Measurements from ENCODE around the gene HOXA5.

The HOXA5 gene

GRCh38 chr7:27180431-27181420 lies 37.2 kb upstream of the HOXA5 start:
- DNase-seq (ENCODE audit: low read depth in 2 of 2), result no peak
- TF ChIP-seq CTCF (IDR thresholded peaks at IDR 0.05; ENCODE audit: low read depth, low read length), result no peak
- no peak overlapping the region for H3K4me3 ChIP-seq (replicated peaks in 1 of 2; ENCODE audit: low read depth in 2 of 2, low read length in 2 of 2)

DNA sequence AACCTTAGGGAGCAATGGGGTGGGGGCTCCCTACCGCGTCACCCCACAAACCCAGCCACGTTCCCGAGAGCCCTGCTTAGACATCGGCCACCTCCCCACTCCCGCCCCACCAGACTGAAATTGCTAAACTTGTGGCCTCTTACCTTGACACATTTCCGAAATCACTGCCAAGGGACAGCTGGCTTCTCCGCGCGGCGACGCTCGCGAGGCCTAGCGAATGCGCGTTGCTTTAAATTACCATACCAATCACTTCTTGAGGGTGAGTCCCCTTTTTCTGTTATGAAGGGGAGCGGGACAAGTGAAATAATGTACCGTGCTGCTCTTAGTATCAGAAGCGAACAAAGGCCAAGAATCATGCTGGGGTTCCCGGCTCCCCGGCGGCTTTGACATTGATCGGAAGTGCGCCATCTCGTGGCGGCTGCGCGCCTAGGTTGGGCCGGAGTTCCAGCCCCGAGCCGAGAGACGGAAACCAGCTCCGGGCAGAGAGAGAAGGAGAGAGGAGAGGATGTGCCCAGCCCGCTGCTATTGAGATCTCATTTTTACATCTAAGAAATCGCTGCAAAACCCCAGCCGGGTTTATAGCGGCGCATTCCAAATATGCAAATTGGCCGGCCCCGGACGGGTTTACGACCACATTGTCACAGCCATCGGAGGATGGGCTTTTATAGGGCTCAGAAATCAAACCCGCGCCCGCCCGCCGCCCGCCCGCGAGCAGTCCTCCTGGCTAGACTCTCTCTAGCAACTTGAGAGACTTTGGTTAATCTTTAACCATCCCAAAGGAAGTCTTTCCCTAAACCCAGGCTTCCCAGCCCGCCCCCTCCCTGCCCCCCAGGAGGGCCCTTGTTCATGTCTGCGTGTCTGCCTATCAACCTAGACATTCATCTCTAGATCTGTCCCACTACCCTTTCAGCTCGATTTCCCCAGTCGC lies 36.3 kb upstream of the HOXA5 start:
- TF ChIP-seq CTCF (IDR thresholded peaks at IDR 0.05; ENCODE audit: low read depth, low read length), result peak; percentile 77
- H3K4me3 ChIP-seq (replicated peaks in 1 of 2; ENCODE audit: low read depth in 2 of 2, low read length in 2 of 2), result peak overlapping the region in 1 of 2 donors; percentile 4
- peak; percentile 49 to 50 for DNase-seq (ENCODE audit: low read depth in 2 of 2)

- no peak for DNase-seq (ENCODE audit: low read depth in 2 of 2)
These were observed 35.5 kb upstream of the HOXA5 start for GRCh38 chr7:27179030-27179429.

DNA sequence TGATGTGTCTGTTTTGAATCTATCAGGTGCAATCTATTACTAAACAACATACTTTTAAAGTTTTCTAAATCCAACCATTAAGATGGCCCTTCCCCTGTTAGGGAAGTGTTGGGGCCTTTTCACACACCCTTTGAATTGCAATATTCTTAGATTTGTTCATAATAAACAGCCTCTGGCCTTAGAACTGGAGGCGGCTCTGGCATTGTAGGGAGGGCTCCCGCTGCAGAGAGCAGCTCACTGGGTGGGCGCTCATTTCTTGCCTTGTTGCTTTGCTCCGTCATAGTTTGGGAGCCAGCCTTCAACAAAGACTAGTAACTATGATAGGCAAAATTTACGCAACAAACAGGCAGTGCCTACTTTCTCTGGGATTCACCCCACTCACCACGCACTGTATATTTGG lies 34.9 kb upstream of the HOXA5 start:
- H3K4me3 ChIP-seq (replicated peaks in 1 of 2; ENCODE audit: low read depth in 2 of 2, low read length in 2 of 2), result no peak overlapping the region
- DNase-seq (ENCODE audit: low read depth in 2 of 2), result no peak
- no peak for TF ChIP-seq CTCF (IDR thresholded peaks at IDR 0.05; ENCODE audit: low read depth, low read length)

More at GRCh38 chr7:27179030-27179429, 35.5 kb upstream of the HOXA5 start:
- TF ChIP-seq CTCF (IDR thresholded peaks at IDR 0.05; ENCODE audit: low read depth, low read length), result no peak
- no peak overlapping the region for H3K4me3 ChIP-seq (replicated peaks in 1 of 2; ENCODE audit: low read depth in 2 of 2, low read length in 2 of 2)

DNA sequence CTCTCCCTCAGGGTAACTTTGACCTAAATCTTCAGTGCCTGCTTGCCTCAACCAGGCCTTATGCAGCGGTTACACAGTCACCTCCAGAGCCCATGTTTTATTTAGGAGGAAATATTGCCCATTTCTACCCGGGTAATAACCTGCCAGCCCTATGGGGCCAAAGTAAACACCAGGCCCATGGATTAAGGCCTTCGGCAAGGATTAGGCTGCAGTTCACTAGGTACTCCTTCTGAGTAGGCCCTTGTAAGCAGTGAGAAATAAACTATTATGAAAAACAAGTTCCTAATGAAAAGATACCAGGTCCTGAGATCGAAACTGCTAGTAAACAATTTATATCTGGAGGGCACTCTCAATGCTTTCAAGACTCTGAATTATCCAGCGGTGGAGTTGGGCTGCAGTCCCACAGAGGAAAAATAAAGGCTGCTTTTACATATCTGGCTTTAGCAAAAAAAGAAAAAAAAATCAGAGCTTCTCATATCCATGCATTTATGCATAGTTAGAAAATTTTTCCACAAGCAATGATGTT lies 34.4 kb upstream of the HOXA5 start:
- TF ChIP-seq CTCF (IDR thresholded peaks at IDR 0.05; ENCODE audit: low read depth, low read length), result no peak
- no peak for DNase-seq (ENCODE audit: low read depth in 2 of 2)
- H3K4me3 ChIP-seq (replicated peaks in 1 of 2; ENCODE audit: low read depth in 2 of 2, low read length in 2 of 2), result no peak overlapping the region

DNA sequence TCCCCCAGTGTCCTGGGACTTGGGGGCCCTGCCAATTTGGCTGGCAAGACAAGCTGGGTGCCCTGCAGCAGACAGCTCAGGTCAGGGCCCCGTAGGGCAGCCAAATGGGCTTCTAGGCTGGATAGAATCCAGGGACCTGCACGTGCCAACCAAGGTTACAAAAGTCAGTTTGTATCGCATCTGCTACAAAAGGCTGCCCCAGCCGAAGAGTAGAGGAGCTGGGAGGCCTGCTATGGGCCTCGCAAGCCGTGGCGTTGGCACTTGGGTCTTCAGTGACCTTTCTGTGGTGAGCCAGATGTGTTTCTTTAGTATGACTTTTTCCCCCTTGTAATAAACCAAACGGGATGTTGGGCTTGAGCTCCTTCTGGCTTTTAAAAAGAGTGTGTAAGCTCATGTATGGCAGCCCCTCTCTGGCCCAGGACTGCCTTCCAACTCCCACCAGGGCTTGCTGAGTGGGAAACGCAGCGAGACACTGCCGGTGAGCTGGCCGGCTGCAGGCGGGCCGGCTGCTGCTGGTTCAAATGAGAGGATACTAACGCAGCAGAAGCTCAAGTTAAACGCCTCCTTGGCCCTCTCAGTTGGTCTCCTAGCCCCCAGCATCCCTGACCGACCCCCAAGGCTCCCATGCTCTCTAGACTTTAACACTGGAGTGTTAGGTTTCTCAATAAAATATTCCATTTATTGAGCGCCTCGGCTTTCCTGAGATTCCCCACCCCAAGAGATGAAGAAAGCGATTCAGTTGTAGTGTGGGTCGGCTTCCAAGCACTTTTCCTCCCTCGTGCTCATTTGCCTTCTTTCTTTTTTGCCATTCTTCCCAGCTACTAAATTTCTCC lies 33.7 kb upstream of the HOXA5 start:
- H3K4me3 ChIP-seq (replicated peaks in 1 of 2; ENCODE audit: low read depth in 2 of 2, low read length in 2 of 2), result no peak overlapping the region
- no peak for TF ChIP-seq CTCF (IDR thresholded peaks at IDR 0.05; ENCODE audit: low read depth, low read length)
- no peak for DNase-seq (ENCODE audit: low read depth in 2 of 2)

Data from cardiac fibroblast (primary cell).